Calu3 (cell line): ENCODE data around the gene GRIN3B. TPM values are rescaled to one million over a fixed set of nuclear protein-coding genes. Genes with fewer than 3 reads are reported as not detected.
A peak's percentile ranks its signal among the peaks of the same experiment; 100 is the strongest.

Source experiments
- BruUV-seq: library from RNA; stranded (reverse); fragments of 400-500 nt; replicated peaks from 2 replicates; lab custom pipeline; 2021; lab: Mats Ljungman, UMichigan
- CTCF ChIA-PET: fragments of 300-600 bp; sonication (Branson Sonifier 250); formaldehyde crosslinking; loops from one replicate; lab custom pipeline; 2022; ENCODE audit warnings: antibody characterized with exemption; lab: Charles Lee
- DNase-seq: peaks from one replicate; pipeline ENCODE4 v3.0.0; 2022
- H3K27ac Mint-ChIP-seq: one replicate; pipeline ENCODE4 v1.8.0; 2022; ENCODE audit warnings: mixed read lengths; ENCODE audit not compliant: unreplicated experiment
- H3K27me3 Mint-ChIP-seq: one replicate; pipeline ENCODE4 v1.8.0; 2022; ENCODE audit warnings: mixed read lengths; ENCODE audit not compliant: unreplicated experiment
- H3K36me3 Mint-ChIP-seq: one replicate; pipeline ENCODE4 v1.8.0; 2022; ENCODE audit warnings: mild to moderate bottlenecking, moderate library complexity, mixed read lengths; ENCODE audit not compliant: insufficient read depth, unreplicated experiment
- H3K4me1 Mint-ChIP-seq: one replicate; pipeline ENCODE4 v1.8.0; 2022; ENCODE audit warnings: mild to moderate bottlenecking, low read depth, mixed read lengths; ENCODE audit not compliant: unreplicated experiment
- H3K4me3 Mint-ChIP-seq: one replicate; pipeline ENCODE4 v1.8.0; 2022; ENCODE audit warnings: mild to moderate bottlenecking, low read depth, moderate library complexity, mixed read lengths; ENCODE audit not compliant: unreplicated experiment
- H3K9me3 Mint-ChIP-seq: one replicate; pipeline ENCODE4 v1.8.0; 2022; ENCODE audit warnings: low read depth, mixed read lengths; ENCODE audit not compliant: unreplicated experiment
- CTCF ChIP-seq: fragments of 200-600 bp; IDR thresholded peaks from one replicate; pipeline ENCODE4 v1.8.0; 2022; ENCODE audit warnings: antibody characterized with exemption; ENCODE audit not compliant: unreplicated experiment
- intact Hi-C: fragments of 100-400 bp; cut with micrococcal nuclease; formaldehyde crosslinking; loops from one replicate; pipeline ENCODE4 v1.10.0; 2022; ENCODE audit not compliant: unreplicated experiment
- total RNA-seq: library from RNA; stranded (reverse); gene quantifications from 2 replicates; pipeline ENCODE4 v1.2.3, GENCODE V29; 2022

Gene GRIN3B
- total RNA-seq, 1 experiment from 2014 or later = not detected

GRCh38 chr19:993831-994393 is 6.3 kb upstream of the GRIN3B start:
- CTCF ChIA-PET = no interaction called here
- no peak for DNase-seq
- no TSS peak for BruUV-seq
- intact Hi-C loops = no loop called here
- TF ChIP-seq CTCF = no peak
- Mint-ChIP-seq H3K27ac (no peak overlapping the region), H3K4me1 (no peaks in the 10 kb centered on the region), H3K36me3 (peaks cover 20% of the 10 kb centered on the region), H3K9me3 (no peaks in the 10 kb centered on the region), H3K27me3 (peaks cover 16% of the 10 kb centered on the region), H3K4me3 (no peak overlapping the region)

- Mint-ChIP-seq H3K4me3 (no peak overlapping the region), H3K27ac (no peak overlapping the region), H3K36me3 (peaks cover 24% of the 10 kb centered on the region), H3K4me1 (no peaks in the 10 kb centered on the region), H3K9me3 (no peaks in the 10 kb centered on the region), H3K27me3 (peaks cover 22% of the 10 kb centered on the region)
- CTCF ChIA-PET = no interaction called here
- no peak for TF ChIP-seq CTCF
- no TSS peak for BruUV-seq
- no peak for DNase-seq
- intact Hi-C loops = no loop called here
Measured at GRCh38 chr19:994516-994915, 5.7 kb upstream of the GRIN3B start.

DNA sequence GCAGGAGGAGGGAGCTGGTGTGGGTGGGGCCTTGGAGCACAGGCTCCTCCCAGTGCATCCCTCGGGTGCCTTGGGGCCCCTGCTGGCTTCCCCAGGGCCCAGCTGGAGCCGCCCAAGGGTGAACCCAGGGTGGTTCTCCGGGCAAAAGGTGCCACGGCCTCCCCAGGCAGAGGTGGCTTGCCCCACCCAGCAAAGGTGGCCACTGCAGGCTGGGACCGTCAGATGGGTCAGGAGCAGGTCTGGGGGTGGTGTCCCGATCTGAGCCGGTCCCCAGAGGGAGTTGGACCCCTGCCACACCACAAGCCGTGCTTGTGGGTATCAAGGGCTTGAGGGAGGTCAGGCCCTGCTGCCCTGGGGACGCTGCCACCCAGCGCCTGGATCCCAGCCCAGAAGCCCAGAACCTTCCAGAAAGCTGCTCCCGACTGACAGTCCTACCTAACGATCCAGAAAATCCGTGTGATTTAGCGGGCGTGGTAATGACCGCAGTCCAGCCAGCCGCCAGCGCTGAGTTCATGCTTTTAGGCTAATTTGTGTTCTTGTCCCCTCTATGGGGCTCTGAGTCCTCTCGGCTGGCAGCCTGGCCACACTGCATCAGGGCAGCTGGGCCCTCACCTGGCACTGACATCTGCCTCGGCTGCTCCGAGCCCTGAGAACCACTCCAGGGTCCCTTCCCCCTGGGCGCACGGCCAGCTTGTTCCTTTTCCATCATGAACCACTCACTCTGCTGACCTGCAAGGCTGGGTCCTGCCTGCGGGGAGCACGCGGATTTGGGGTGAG is 5.0 kb upstream of the GRIN3B start:
- no peak for TF ChIP-seq CTCF
- peak; percentile 25 for DNase-seq
- Mint-ChIP-seq H3K27ac (no peak overlapping the region), H3K4me3 (no peak overlapping the region), H3K9me3 (no peaks in the 10 kb centered on the region), H3K4me1 (no peaks in the 10 kb centered on the region), H3K36me3 (peaks cover 24% of the 10 kb centered on the region), H3K27me3 (peaks cover 26% of the 10 kb centered on the region)
- intact Hi-C loops = no loop called here
- no TSS peak for BruUV-seq
- CTCF ChIA-PET = interaction anchor here (1.3 kb wide), 1 partner anchor 12 kb away, joined by 3 read pairs; the partner anchor contains the start of gene WDR18

DNA sequence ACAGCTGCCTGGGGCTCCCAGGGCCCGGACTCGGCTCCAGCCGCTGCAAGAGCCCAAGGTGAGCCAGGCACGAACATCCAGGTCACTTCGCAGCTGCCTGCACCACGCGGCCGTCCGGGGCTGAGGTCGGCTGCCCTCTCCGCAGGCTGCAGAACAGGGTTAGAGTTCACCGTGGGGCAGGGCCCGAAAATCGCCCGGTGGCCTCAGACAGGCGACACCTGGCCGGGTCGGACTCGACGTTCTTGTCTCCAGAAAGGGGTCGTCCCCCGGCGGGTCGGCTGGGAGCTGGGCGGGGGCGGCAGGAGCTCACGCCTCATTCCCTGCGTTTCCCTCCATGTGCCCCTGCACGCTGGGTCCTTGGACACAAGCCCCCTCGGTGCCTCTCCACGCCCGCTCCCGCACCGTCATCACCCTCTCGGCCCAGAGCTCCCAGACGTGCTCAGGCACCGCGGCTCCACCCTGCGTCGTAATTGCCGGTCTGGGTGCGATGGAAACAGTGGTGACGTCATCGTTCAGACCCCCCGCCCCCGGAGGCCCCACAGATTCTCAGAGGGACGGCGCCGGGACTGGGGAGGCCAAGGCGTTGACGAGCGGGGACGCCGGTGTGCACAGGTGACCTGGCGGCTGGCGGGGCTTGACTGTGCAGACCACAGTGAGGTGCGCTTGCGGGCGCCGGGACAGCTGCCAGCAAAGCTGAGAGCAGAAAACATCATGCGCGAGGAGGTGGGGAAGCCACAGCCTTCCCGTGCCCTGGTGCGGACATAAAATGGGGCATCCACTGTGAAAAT is 4.0 kb upstream of the GRIN3B start:
- H3K27me3 Mint-ChIP-seq = peaks cover 26% of the 10 kb centered on the region
- TF ChIP-seq CTCF = no peak
- no peaks in the 10 kb centered on the region for H3K9me3 Mint-ChIP-seq
- BruUV-seq = no TSS peak
- intact Hi-C loops = no loop called here
- H3K4me3 Mint-ChIP-seq = peak overlapping the region; percentile 58
- no peaks in the 10 kb centered on the region for H3K4me1 Mint-ChIP-seq
- peak overlapping the region; percentile 64 for H3K27ac Mint-ChIP-seq
- CTCF ChIA-PET = interaction anchor here (0.6 to 1.6 kb wide), 3 partner anchors 13 to 194 kb away, joined by 3 read pairs; partner anchors contain the start of gene WDR18
- DNase-seq = peak; percentile 33
- peaks cover 24% of the 10 kb centered on the region for H3K36me3 Mint-ChIP-seq
